ENCODE results near the gene GALNT2. TPM values are rescaled to one million over a fixed set of nuclear protein-coding genes. Genes with fewer than 3 reads are reported as not detected.
A peak's percentile ranks its signal among the peaks of the same experiment; 100 is the strongest.

GALNT2 gene
- polyA plus RNA-seq, 3 donors = 19.6 to 25.6 (median 23.4) TPM

DNA sequence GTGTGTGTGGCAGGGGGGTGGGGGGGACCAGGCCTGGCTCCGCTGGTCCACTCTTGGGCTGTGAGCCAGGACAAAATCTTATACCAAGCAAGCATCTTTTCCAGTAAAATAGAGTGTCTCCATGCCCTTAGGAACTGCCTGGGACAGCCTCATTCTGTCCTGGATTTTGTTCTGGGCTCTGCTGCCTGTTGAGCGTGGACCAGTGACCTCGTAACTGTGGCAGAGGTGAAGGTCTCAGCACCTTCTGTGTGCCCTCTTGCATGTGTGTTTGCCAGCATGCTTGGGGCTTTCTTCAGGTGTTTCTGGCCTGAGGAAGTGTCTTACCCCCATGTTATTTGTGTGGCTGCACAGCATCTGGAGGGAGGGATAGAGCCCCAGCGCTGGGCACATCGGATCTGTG, 45.7 kb downstream of the GALNT2 start:
- 100% methylated on average over 4 of the region's 5 CpGs for WGBS (ENCODE audit: insufficient coverage)

DNA sequence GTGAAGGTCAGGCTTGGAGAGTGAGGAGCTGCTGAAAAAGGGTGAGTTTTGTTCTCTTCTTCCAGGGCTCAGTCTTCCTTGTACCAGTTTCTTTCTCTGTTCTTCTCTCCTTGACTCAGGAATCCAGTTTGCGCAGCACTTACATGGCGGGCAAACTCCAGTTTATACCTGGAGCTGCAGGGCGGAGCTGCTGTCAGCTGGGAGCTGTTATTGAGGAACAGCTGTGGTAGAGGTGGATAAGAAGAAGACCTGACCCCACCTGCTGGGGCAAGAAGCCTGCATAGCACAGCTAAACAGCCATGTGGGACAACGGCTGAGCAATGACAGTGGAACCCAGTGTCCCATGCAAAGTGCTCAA, 46.2 kb downstream of the GALNT2 start:
- Histone ChIP-seq H3K4me2 (replicated peaks; ENCODE audit: extremely low read depth, low read length, poor library complexity, severe bottlenecking) (no peak overlapping the region), H3K9me3 (replicated peaks in 1 of 2; ENCODE audit: control insufficient read depth in 1 of 2, insufficient read depth in 1 of 2, low read length in 2 of 2) (no peaks in the 10 kb centered on the region), H3K4me1 (ENCODE audit: control insufficient read depth in 1 of 2, insufficient read depth in 2 of 2, low read length in 2 of 2) (peaks cover 14 to 17% of the 10 kb centered on the region in 2 donors), H3K27ac (ENCODE audit: low read depth in 1 of 2, low read length in 2 of 2) (no peak overlapping the region), H3K79me2 (ENCODE audit: insufficient read depth, low read length) (peaks cover 98% of the 10 kb centered on the region), H3K27me3 (ENCODE audit: control insufficient read depth in 2 of 2, insufficient read depth in 2 of 2, low read length in 2 of 2) (no peaks in the 10 kb centered on the region), H3K36me3 (replicated peaks in 1 of 2; ENCODE audit: control insufficient read depth in 1 of 2, insufficient read depth in 2 of 2, low read length in 2 of 2) (peaks cover 8 to 40% of the 10 kb centered on the region in 2 donors), H4K20me1 (ENCODE audit: insufficient read depth, low read length) (peaks cover 90% of the 10 kb centered on the region), H3K9ac (ENCODE audit: insufficient read depth, low read length, poor library complexity, severe bottlenecking) (no peak overlapping the region), H2AFZ (ENCODE audit: insufficient read depth, low read depth, low read length, poor library complexity, severe bottlenecking) (no peak overlapping the region), H3K4me3 (replicated peaks in 1 of 3; ENCODE audit: low read depth in 2 of 3, low read length in 3 of 3) (no peak overlapping the region)
- Mint-ChIP-seq H3K4me1 (peaks cover 29% of the 10 kb centered on the region), H3K9me3 (no peaks in the 10 kb centered on the region), H3K36me3 (peaks cover 33 to 34% of the 10 kb centered on the region in 2 donors), H3K4me3 (no peak overlapping the region), H3K27ac (peak overlapping the region in 2 of 7 donors; percentile 1 to 51), H3K27me3 (ENCODE audit: low read depth in 3 of 3) (peaks cover 0 to 3% (median 0%) of the 10 kb centered on the region in 3 donors)
- intact Hi-C loops (cut with micrococcal nuclease) = no loop called here
- DNase-seq = no peak
- TF ChIP-seq, protein P1, sequence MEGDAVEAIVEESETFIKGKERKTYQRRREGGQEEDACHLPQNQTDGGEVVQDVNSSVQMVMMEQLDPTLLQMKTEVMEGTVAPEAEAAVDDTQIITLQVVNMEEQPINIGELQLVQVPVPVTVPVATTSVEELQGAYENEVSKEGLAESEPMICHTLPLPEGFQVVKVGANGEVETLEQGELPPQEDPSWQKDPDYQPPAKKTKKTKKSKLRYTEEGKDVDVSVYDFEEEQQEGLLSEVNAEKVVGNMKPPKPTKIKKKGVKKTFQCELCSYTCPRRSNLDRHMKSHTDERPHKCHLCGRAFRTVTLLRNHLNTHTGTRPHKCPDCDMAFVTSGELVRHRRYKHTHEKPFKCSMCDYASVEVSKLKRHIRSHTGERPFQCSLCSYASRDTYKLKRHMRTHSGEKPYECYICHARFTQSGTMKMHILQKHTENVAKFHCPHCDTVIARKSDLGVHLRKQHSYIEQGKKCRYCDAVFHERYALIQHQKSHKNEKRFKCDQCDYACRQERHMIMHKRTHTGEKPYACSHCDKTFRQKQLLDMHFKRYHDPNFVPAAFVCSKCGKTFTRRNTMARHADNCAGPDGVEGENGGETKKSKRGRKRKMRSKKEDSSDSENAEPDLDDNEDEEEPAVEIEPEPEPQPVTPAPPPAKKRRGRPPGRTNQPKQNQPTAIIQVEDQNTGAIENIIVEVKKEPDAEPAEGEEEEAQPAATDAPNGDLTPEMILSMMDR (IDR thresholded peaks at IDR 0.05) = no peak
- WGBS (ENCODE audit: insufficient coverage) = 100% methylated on average over 1 of the region's 4 CpGs

More for the DNA sequence above, 45.7 kb downstream of the GALNT2 start:
- Mint-ChIP-seq H3K27me3 (ENCODE audit: low read depth in 3 of 3) (peaks cover 0 to 3% (median 0%) of the 10 kb centered on the region in 3 donors), H3K4me1 (peaks cover 33% of the 10 kb centered on the region), H3K27ac (peak overlapping the region in 2 of 7 donors; percentile 51 to 85), H3K4me3 (no peak overlapping the region), H3K9me3 (no peaks in the 10 kb centered on the region), H3K36me3 (peaks cover 33 to 34% of the 10 kb centered on the region in 2 donors)
- peak overlapping the region; percentile 40 for H3K4me2 ChIP-seq (replicated peaks; ENCODE audit: extremely low read depth, low read length, poor library complexity, severe bottlenecking)
- TF ChIP-seq, protein P1 (IDR thresholded peaks at IDR 0.05) = no peak
- no peak overlapping the region for H3K4me3 ChIP-seq (replicated peaks in 1 of 3; ENCODE audit: low read depth in 2 of 3, low read length in 3 of 3)
- no peaks in the 10 kb centered on the region for H3K27me3 ChIP-seq (ENCODE audit: control insufficient read depth in 2 of 2, insufficient read depth in 2 of 2, low read length in 2 of 2)
- no peaks in the 10 kb centered on the region for H3K9me3 ChIP-seq (replicated peaks in 1 of 2; ENCODE audit: control insufficient read depth in 1 of 2, insufficient read depth in 1 of 2, low read length in 2 of 2)
- no peak for DNase-seq
- H3K36me3 ChIP-seq (replicated peaks in 1 of 2; ENCODE audit: control insufficient read depth in 1 of 2, insufficient read depth in 2 of 2, low read length in 2 of 2) = peaks cover 8 to 40% of the 10 kb centered on the region in 2 donors
- intact Hi-C loops (cut with micrococcal nuclease) = no loop called here
- H3K4me1 ChIP-seq (ENCODE audit: control insufficient read depth in 1 of 2, insufficient read depth in 2 of 2, low read length in 2 of 2) = peaks cover 16 to 22% of the 10 kb centered on the region in 2 donors
- H3K9ac ChIP-seq (ENCODE audit: insufficient read depth, low read length, poor library complexity, severe bottlenecking) = no peak overlapping the region
- H3K79me2 ChIP-seq (ENCODE audit: insufficient read depth, low read length) = peaks cover 98% of the 10 kb centered on the region
- peaks cover 91% of the 10 kb centered on the region for H4K20me1 ChIP-seq (ENCODE audit: insufficient read depth, low read length)
- H2AFZ ChIP-seq (ENCODE audit: insufficient read depth, low read depth, low read length, poor library complexity, severe bottlenecking) = no peak overlapping the region
- H3K27ac ChIP-seq (ENCODE audit: low read depth in 1 of 2, low read length in 2 of 2) = peak overlapping the region in 1 of 2 donors; percentile 54

Data from CD14-positive monocyte (primary cell).